Measurements from ENCODE around the gene KLK13.

DNA sequence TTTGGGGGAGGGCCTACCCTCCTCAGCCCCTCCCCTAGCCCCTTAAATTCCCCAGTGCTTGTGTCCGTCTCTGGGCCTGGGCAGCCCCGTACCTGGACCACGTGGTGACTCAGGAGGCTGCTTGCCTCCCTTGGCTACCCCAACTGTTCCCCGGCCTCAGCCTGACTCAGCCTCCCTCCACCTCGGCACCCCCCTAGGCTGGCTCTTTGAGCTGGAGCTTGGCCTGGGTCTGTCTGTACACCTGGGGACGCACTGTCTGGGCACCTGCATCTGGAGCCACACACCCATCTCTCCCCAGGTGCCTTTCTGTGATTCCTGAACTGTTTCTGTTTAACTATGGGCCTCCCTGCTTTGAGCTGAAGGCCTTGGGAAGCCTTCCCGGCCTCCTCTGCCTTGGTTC, 19.6 kb upstream of the KLK13 start:
- TF ChIP-seq, protein P1, sequence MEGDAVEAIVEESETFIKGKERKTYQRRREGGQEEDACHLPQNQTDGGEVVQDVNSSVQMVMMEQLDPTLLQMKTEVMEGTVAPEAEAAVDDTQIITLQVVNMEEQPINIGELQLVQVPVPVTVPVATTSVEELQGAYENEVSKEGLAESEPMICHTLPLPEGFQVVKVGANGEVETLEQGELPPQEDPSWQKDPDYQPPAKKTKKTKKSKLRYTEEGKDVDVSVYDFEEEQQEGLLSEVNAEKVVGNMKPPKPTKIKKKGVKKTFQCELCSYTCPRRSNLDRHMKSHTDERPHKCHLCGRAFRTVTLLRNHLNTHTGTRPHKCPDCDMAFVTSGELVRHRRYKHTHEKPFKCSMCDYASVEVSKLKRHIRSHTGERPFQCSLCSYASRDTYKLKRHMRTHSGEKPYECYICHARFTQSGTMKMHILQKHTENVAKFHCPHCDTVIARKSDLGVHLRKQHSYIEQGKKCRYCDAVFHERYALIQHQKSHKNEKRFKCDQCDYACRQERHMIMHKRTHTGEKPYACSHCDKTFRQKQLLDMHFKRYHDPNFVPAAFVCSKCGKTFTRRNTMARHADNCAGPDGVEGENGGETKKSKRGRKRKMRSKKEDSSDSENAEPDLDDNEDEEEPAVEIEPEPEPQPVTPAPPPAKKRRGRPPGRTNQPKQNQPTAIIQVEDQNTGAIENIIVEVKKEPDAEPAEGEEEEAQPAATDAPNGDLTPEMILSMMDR (IDR thresholded peaks at IDR 0.05) = no peak
- no peak for TF ChIP-seq POLR2AphosphoS5 (IDR thresholded peaks at IDR 0.05)
- TF ChIP-seq EP300 (IDR thresholded peaks at IDR 0.05) = no peak
- no peak for TF ChIP-seq POLR2A (IDR thresholded peaks at IDR 0.05)

Measured in sigmoid colon (tissue), 4 donors.